Brain pericyte (primary cell): Measurements from ENCODE around the gene KCNA10.

Experiments
- DNase-seq: peaks from one replicate; pipeline ENCODE4 v3.0.0-alpha.2; 2012; ENCODE audit warnings: low read depth, low spot score

The KCNA10 gene

DNA sequence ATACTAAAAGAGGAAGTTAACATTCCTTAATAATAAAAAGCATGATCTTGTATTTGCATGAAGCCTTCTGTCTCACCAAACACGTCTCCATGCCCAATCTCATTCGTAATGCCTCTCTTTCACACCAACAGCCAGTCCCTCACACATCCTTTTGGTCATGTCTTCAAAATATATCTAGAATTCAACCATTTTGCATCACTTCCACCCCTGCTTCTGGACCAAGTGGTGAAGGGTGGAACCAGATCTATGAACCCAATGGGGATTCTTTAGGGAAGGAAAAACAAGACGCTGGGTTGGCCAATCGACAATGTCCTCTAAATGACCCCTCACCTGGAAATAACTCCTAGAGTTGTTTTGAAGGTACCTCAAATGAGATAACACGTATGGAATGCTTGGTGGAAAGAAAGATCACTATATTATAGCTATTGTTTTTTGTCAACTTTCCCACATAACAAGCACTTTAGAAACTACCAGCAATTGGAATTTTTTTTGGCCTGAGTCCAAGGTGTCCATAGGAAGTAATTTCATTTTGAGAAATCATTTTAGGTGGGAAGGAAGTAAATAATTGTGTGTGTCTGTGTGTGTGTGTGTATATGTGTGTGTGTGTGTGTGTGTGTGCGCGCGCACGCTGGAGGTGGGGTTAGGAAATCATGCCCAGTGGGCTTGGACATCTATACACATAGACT, at the start of gene KCNA10:
Gene KCNA10, minus strand, starts transcription at position 51 of the 686 bp plus-strand sequence. CDS start 388 bp downstream, outside the sequence.
- no peak for DNase-seq

DNA sequence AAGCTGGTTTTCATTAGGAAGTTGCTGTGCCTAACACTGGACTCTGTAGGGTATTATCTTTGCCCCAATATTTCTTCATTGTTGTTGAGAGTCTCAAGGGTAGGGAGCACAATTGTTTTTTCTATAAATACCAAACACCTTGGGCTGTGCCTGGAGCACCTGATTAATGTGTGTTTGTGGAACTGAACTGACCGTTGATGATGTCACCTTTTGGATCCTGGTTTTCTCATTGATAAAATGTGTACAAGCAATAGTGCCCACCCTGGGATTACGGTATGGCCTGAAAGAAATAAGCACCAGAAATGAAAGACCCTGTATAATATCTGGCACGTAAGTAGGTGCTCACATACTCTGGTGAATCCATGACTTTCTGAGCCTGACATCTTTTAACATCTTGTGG, 47.9 kb upstream of the KCNA10 start:
- no peak for DNase-seq

DNA sequence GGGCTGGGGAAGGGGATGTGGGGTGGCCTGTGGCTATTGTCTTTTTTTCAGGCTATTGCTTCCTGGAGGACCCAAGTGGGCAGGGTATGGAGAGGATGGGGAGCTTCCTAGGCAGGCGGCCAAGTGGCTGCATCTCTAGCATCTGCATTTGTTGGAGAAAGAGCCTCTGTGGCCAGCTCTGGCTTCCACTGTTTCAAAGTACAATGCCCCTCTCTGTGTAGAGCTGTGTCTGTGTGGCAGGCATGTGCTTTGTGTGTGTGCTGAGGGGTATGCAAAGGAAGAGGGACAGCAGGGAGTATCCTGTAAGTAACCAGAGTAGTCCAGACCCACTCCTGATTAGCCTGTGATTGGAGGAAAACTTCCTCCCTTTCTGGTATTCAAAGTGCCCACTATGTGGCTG, 46.6 kb upstream of the KCNA10 start:
- no peak for DNase-seq

DNA sequence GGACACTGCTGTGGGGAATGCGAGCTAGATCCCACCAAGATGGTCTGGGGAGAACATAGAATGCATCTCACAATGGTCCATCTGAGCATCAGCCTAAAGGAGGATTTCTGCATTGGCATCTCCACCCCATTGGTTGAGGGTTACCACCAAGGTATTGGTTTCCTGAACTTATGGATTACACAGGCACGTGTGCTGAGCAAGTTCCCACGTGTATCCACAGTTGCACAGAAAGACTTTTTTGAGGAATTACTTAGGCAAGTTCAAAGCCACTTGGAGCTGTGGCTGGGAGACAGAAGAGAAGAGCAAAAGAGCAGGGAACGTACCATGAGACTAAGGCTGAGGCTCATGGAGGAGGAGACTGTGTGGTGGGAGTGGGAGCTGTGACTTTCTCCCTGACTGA, 44.1 kb upstream of the KCNA10 start:
- no peak for DNase-seq

DNA sequence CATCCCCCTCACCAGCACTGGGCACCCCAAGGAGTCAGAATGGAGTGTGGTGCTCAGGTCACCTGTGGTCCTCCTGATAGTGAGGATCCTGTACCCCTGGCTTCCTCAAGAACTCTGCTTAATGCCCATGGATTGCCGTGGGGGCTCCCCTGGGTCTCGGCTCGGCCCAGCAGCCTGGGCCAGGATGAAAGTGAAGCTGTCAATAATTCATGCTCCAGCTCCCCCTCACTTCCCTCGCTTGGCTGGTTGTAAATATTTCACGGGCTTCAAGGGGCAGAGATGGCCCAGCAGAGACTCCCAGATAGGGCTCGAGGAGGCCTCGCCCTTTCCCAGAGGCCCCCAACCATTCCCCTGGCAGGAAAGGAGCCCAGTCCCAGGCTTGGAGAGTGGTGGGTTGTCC, 42.6 kb upstream of the KCNA10 start:
- DNase-seq, result no peak

DNA sequence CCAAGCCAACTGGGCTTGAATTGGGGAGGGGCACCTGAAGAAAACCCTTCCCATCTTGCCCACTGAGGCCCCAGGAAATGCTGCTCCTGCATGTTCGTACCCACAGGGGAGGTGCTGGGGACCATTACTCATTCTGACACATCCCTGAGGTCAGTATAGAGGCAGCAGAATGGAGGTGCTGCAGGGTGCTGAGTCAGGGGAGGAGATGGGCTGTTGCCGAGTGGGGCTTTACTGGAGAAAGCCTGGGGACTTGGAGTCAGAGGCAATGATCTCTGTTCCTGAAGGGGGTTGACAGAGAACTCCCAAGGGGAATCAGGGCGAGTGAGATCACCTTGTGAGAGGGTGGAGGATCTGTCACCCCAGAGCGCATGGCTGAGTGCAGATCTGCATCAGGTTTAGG, 40.2 kb upstream of the KCNA10 start:
- no peak for DNase-seq

DNA sequence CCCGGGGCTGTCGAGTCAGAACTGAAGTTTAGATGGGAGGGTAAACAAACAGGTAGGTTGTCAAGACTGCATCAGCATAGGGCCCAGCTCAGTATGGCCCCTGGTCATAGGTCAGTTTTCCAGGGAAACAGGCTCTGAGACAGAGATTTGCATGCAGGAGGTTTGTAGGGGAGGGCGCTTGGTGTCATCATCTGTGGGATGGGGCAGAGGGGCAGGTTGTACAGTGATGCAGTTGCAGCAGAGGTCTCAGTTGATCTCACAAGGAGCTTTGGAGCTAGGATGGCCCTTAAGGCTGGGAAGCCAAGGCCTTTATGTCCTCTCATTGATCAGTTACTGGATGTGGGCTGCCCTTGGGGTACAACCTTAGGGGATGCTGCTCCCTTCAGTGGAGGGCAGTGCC, 38.5 kb upstream of the KCNA10 start:
- DNase-seq, result no peak

DNA sequence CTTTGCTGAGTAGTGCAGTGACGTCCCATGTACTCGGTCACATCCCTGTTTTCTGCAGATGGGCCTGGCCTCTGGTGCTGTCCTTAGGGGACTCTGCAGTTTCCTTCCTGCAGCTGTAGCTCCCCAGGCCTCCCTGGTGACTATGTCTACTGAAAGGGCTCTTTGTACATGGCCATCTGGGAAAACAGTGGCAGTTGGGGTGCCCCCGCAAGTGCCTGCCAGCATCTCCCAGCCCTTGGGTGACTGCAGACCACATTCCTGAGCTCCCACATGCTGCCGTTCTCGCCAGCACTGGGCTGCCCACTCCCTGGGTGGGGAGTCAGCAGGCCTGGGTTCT, 37.5 kb upstream of the KCNA10 start:
- no peak for DNase-seq

DNA sequence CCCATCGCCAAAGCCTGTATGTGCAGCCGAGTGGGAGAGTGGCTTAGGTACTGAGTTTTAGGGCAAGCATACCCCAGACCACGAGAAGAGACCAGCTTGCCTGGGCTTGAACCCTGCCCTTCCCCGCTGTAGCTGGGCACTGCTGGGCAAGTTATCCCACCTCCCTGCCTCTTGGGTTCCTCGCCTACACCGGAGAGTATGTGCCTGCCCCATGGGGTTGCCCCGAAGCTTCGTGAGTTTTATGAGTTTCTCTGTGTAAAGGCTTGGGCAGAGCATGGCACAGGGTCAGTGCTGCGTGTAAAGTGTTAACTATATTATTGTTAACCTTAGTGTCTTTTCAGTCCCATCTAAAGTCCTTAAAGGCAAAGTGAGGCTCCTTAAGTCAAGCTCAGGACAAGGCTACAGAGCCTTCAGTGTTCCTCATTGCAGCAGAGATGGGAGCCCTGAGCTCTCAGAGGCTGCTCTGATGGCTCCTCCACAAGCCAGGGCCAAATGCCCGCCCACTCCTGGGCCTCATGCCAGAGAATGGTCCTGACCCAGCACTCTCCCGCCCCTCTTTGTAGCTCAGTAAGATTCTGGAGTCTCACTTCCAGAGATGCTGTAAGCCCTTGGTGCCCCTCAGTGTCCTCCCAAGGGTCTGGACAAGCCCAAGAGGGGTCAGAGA, 37.0 kb upstream of the KCNA10 start:
- no peak for DNase-seq

DNA sequence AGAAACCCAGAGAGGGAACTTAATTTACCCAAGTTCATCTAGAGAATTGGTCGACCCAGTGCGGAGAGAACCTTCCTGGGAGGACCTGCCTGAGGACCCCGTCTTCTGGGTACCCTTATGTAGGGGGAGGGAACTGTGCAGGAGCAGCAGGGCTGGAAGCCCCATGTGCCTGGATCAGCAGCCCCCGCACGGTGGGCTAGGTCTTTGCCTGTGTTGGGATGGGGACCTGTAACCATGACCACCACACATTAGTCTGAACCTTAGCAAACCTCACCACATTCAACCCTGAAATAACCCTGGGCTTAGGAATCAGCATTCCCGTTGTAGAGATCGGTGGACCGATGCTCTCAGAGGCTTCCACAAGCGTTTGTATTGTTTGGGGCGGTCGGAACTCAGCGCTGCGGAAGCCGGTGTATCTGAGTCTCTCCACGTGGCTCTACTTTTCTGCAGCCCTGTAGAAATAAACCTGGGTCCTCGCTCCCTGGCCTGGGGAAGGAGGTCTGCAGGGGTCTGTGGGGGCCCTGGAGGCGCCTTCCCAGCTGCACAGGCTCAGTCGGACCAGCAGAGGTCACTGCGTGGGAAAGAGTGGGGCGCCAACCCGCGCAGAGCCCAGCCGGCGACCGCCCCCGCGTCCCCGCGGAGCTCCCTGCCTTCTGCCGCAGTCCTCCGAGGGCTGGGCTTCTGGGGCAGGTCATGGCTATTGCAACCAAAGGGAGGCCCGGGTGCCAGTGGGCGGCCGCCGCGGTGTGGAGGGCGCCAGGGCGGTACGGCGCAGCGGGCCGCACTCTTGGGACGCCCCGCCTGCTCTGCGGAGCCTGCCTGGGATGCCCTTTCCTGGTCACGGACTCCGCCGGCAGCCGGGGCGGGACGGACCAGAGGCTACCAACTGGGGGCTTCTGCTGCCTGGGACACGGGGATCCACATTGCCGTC, 36.2 kb upstream of the KCNA10 start:
- DNase-seq, result no peak

DNA sequence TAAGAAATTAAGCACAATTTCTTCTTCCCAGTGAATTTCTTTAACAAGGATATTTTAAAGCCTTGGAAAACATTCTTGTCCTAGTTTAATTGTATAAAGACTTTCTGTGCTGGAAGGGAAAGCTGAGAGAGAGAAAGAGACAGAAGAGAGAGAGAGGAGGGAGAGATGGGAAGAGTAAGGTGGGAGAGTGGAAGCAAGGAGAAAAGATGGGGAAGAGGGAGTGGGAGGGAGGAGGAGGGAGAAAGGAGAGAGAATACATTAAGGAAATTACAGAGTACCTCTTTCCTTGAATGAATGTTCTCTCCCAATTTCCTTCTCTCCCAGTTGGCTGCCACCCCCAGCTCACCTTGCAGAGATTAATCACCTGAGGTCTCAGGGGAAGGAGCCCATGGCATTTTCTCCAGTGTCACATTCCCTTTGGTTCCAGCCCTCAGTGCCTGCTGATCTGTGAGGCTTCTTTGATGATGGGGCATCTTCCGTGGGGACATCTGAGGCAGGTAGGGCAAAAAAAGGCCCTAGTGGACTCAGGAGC, 32.4 kb upstream of the KCNA10 start:
- no peak for DNase-seq

DNA sequence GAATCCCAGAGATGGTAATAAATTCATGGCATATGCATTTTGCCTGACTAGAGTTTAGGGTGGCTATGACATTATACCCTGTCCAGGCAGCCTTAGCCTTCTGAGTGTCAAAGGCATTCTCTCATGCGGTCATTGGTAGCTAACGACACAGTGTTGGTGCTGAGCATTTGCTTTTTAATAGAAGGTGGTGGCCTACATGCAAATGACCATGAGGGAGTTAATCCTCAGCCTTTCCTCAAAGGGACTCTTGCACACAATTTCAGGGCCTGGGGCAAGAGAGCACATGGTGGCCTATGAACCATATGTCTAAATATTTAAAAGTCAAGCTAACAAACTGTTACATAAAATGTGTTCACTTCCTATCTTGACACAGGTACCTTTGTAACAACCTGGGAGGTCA, 30.9 kb upstream of the KCNA10 start:
- DNase-seq, result no peak

DNA sequence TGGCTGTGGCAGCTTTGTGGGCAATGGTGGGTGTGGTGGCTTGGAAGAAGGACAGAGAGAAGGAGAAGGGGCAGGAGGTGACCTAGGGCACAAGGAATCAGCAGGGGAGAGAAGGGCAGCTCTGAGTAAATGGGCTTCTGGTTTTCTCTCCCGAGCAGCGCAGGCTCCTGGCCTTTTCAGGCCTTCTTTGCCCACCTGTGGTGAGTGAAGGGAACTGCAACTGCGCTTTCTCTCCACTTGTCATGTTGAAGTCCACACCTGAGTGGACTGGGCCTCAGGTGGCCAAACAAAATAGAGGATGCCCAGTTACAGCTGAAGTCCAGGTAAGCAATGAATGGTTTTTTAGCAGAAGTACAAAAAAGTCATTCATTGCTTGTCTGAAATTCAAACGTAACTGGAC, 29.4 kb upstream of the KCNA10 start:
- no peak for DNase-seq

DNA sequence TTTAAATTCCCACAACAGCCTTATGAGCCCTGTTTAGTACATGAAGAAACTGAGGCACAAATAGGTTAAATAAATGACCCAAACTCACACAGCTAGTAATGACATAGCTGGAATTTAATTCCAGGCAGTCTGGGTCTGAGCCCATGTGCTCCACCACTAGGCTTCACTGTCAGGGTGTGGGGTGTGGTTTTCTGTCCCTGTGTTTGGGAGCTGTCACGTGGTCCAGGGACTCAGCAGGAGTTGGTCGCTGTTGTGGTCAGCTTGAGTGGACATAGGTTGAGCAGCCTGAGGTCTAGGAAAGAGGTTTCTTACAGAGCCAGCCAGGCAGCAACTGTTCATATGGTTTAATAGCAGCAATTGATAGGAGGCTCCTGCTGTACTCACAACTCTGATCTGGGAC, 28.0 kb upstream of the KCNA10 start:
- no peak for DNase-seq

DNA sequence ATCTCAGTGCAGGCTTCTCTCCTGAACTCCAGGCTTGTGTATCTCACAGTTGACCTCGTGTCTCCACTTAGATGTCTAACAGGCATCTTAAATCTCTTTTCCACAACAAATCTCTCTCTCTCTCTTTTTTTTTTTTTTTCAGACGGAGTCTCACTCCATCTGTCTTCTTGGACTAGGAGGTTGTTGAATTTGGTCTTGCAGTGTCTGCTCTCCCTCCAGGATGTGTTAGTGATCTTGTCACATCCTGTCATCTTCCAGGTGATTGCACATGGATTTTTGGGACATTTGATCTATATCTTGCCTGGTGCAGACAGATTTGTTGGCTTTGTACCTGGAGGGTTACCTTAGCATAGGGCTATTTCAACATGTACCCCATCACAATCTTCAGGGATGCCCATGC, 26.5 kb upstream of the KCNA10 start:
- no peak for DNase-seq

DNA sequence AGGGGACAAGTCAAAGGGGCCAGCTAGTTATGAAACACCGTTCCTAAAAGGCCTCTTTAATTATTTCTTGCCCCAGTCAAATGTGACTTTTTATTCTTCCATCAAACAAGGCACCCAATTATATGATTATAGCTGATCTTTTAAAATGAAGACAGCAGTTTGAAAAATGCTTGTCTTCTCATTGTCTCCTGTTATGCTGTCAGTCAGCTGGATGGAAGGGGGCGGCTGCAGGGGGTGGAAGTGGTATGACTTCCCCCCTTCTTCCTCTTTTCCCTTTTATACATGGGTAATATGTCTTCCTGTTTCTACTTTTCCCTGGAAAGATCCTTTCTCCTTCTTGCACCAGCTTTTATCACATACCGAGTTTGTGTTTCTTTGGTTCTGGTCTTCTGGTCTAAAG, 25.8 kb upstream of the KCNA10 start:
- DNase-seq, result no peak

DNA sequence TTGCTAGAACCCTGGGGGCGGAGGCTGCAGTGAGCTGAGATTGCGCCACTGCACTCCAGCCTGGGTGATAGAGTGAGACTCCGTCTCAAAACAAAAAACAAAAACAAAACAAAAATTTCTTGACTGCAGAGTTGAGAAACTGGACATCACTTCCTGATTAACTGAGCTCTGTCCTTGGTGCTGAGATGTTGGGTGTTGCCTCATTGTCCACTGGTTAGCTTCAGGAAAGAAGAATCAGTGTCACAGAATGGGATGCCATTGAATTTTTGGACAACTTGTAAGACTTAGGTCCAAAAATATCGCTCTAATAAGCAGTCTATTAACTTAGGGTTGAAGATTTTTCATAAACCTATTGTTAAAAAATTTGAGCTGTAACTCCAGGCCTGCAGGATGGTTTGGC, 23.8 kb upstream of the KCNA10 start:
- no peak for DNase-seq

DNA sequence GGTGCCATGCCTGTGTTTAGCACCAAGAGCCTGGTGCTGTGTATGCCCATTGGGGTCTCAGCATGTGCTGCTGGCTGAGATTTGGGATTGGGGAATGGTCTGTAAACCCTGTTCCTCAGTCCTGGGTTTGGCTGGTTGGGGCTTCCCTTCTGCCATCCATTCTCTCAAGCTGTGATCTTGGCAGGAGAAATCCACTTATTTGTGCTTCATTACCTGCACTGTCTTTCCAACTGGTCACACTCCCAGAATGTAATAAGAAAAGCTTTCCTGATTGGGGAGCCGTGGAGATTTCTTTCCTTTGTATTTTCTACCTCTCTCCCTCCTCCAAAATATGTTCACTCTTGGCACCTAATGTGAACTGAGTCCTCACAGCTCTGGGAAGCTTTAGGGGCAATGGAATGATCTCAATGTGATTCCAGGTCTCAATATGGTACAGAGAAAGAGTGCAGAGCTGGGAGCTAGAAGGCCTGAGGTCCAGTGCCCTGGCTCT, 23.0 kb upstream of the KCNA10 start:
- no peak for DNase-seq

DNA sequence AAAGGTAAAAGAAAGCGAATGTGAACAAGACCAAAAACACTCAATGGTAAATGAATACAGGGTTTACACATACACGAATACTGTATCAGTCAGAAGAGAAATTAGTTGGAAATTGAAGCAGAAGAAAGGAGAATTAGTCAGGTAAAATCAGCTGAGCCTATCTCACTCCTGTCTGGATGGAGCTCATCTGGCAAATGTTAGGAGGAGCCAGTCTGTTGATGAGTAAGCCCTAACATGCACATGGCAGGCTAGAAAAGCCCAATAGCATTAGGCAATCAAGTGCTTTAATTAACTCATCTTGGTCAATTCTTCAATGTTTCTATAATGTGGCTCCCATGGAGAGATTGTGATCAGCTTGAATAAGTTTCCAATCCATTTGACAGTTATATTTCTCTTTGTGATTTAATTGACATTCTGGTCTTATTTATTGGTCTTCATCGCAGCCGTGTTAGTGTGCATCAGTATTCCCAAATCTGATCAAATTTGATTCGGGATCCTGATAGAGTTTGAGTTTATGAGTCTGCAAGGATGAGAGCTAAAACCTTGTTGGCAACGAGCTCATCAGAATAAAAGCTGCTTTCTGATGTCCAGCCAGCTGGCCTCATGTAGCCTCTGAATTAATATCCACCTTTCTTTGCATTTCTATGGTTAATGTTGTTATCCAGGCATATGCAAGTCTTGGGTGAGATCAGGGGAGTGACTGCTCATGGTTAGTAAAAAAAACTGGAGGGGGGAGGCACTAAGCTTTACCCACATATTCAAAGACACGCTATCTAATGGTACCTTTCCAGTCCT, 22.1 kb upstream of the KCNA10 start:
- DNase-seq, result no peak

DNA sequence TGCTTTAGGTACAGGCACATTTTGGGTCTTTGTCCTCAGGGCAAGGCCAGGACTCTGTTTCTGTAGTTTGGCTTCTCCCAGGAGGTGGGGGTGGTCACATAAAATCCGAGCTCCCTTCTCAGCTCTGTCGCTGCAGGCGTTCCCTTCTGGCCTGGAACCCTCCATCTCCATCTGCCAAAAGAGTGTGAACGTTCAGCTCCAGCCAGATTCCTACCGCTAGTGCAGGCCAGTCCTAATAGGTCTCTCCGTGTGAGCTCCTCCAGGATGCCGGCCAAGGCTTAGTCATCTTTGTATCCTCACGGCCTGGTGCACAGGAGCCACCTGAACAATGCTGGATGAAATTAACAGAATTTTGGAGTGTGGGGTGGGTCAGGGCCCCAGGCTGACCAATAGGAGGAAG, 19.9 kb upstream of the KCNA10 start:
- DNase-seq, result no peak

DNA sequence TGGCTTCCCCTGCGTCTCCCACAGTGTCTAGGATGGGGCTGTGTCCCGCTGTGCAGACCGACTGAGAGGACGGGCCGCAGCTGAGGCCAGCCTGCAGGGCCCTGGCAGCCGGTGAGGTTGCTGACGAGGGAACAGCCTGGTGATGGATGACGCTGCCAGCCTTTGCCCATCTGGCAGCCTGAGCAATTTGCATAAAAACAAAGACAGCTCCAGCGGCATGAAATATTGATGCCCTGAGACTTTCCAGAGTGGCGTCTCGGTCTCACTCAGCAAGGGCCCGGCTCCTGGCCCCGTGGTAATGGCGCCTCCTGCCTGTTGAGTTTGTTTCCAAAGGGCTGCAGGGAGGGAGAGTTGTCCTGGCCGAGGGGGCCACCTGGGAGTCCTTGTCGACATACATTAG, 19.1 kb upstream of the KCNA10 start:
- no peak for DNase-seq
